Panc1 (cell line): Measurements from ENCODE around the gene SEPTIN5.

Source experiments
- CTCF ChIP-seq: fragments of 450-650 bp; IDR thresholded peaks from 2 replicates; pipeline ENCODE4 v1.5.1; 2017; ENCODE audit warnings: mild to moderate bottlenecking
- POLR2AphosphoS5 ChIP-seq: IDR thresholded peaks from 2 replicates; pipeline ENCODE4 v1.6.1; 2012; ENCODE audit warnings: mild to moderate bottlenecking, low read depth, low read length, moderate library complexity
- REST ChIP-seq, 2 experiments: IDR thresholded peaks; 2 replicates each; pipeline ENCODE4 v1.6.1; 2011 to 2012; ENCODE audit warnings: low read depth in 2 of 2, control low read depth in 1 of 2, low read length in 1 of 2, mild to moderate bottlenecking in 1 of 2, moderate library complexity in 1 of 2; ENCODE audit not compliant: insufficient read depth in 1 of 2
- SIN3A ChIP-seq: IDR thresholded peaks from 2 replicates; pipeline ENCODE4 v1.6.1; 2012; ENCODE audit warnings: low read depth, mild to moderate bottlenecking, low read length, moderate library complexity, borderline replicate concordance; ENCODE audit not compliant: insufficient read depth
- TCF7L2 ChIP-seq: IDR thresholded peaks from 2 replicates; pipeline ENCODE4 v1.6.1; 2011; ENCODE audit warnings: mild to moderate bottlenecking, low read depth, low read length, inconsistent platforms

- no peak for TF ChIP-seq POLR2AphosphoS5
- no peak for TF ChIP-seq CTCF
- no peak for TF ChIP-seq SIN3A
- TF ChIP-seq TCF7L2, result no peak
- no peak for TF ChIP-seq REST (IDR thresholded peaks at IDR 0.05; ENCODE audit: insufficient read depth in 1 of 2, low read depth in 2 of 2, low read length in 1 of 2)
Measured at GRCh38 chr22:19669570-19669969, 44.7 kb upstream of the SEPTIN5 start.
